ENCODE data around the gene HSPB6.

GRCh38 chr19:35773020-35773806 lies 16.4 kb upstream of the HSPB6 start:
- no peak for TF ChIP-seq CTCF (IDR thresholded peaks at IDR 0.05)
- TF ChIP-seq EP300 (IDR thresholded peaks at IDR 0.05) = no peak
- no peak for TF ChIP-seq POLR2A (IDR thresholded peaks at IDR 0.05)

Data from gastroesophageal sphincter (tissue), 3 donors.